WTC11 (cell line): ENCODE data around the gene NDST4.

Experiments used
- CTCF ChIP-seq: fragments of 200-600 bp; IDR thresholded peaks from 2 replicates; pipeline ENCODE4 v1.8.0; 2022; ENCODE audit warnings: antibody characterized with exemption
- SMAD4 ChIP-seq: sonication (generic); formaldehyde crosslinking; IDR thresholded peaks from 2 replicates; pipeline ENCODE4 v1.8.0; 2022; ENCODE audit warnings: mild to moderate bottlenecking, missing genetic modification reagents
- TEAD1 ChIP-seq: sonication (generic); formaldehyde crosslinking; IDR thresholded peaks from 2 replicates; pipeline ENCODE4 v1.8.0; 2022; ENCODE audit warnings: mild to moderate bottlenecking, missing genetic modification reagents
- USF2 ChIP-seq: sonication (generic); formaldehyde crosslinking; IDR thresholded peaks from 2 replicates; pipeline ENCODE4 v1.8.1; 2023; ENCODE audit warnings: mild to moderate bottlenecking, missing genetic modification reagents, moderate library complexity

- TF ChIP-seq TEAD1 (CRISPR knock-in tag) (no peak), CTCF (no peak), SMAD4 (CRISPR knock-in tag) (no peak), USF2 (no peak)
These were observed 330.2 kb downstream of the NDST4 start for GRCh38 chr4:114783215-114783595.
